Stimulated activated CD8-positive, alpha-beta memory T cell treated with anti-CD3 and anti-CD28 coated beads, Interleukin-7, amount 100 ng/mL, for 24 hours (primary cell): Measurements from ENCODE around the gene NGFR.

Source experiments
- DNase-seq: peaks from one replicate; pipeline ENCODE4 v3.0.0-alpha.2; 2020; ENCODE audit warnings: low read depth

Gene NGFR, protein sequence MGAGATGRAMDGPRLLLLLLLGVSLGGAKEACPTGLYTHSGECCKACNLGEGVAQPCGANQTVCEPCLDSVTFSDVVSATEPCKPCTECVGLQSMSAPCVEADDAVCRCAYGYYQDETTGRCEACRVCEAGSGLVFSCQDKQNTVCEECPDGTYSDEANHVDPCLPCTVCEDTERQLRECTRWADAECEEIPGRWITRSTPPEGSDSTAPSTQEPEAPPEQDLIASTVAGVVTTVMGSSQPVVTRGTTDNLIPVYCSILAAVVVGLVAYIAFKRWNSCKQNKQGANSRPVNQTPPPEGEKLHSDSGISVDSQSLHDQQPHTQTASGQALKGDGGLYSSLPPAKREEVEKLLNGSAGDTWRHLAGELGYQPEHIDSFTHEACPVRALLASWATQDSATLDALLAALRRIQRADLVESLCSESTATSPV

DNA sequence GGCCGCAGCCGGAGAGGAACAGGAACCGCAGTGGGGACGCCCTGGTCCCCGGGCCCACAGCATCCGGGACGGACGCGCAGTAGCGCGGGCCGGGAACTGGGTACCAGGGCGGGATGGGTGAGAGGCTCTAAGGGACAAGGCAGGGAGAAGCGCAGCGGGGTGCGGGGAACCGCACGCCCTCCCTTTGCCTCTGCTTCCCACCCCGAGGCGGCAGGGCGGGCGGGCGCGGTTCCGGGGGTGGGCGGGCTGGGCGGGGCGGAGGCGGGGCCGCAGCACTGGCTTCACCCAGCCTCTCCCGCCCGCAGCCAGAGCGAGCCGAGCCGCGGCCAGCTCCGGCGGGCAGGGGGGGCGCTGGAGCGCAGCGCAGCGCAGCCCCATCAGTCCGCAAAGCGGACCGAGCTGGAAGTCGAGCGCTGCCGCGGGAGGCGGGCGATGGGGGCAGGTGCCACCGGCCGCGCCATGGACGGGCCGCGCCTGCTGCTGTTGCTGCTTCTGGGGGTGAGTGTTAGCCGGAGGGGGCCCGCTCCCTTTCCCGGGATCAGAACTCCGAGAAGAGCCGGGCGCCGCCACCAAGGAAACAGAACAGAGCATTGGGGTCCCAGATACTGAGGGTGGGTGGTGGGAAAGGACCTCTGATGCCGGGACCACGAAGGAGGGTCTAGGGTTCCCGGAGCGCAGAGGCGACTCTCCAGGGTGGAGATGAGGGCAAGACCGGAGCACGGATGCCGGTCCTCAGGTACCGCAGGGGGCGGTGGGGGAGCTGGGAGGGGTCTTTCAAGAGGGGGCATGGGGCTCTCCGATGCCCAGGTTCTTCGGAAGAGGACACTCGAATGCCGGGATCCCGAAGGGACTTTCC is at the start of gene NGFR:
Gene NGFR, plus strand, starts transcription at position 308 of the 856 bp plus-strand sequence. Its CDS starts 125 bp downstream, at position 433.
- no peak for DNase-seq

DNA sequence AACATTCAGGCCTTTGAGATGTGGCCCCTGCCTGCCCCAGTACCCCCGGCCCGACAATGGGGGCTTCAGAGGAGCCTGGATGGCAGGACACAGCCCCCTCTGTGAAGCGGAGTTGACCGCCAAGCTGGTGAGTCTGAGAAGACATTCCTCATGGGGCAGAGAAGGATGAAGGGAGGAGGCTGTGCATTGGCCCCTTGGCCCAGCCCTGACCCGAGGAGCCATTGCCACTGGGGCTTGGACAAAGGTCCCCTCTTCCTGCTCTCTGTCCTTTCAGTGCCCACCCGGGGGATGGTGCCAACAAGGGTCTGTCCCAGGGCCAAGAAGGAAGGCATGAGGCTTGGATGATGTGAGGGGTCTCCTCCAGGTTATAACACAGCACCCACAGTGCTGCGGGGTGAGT is 49.5 kb upstream of the NGFR start:
- DNase-seq: no peak

DNA sequence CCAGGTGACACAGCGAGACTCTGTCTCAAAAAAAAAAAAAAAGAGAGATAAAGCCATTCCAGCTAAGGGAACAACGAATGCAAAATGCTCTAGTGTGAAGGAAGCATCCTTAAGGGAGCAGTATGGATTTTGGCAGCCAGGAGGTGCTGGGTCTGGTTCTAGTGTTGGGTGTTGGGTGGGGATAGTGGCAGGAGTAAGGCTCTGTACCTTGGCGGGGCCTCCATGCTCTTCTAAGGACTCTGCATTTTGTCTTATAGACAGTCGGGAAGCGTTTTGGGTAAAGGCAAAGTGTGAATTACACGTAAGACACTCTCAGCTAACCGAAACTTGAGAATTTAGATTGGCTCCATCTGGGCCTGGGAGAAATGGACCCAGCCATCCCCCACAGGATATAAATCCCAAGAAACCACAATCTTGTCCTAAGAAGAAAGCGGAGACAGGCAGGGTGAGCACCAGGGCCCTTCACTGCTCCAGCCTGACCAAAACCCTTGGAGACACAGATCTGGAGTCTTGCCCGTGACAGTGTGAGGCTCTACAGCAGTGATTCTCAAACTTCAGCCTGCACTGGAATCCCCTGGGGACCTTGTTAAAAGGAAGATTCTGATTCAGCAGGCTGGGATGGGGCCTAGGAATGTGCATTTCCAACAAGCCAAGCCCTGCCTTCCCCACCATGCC is 47.3 kb upstream of the NGFR start:
- DNase-seq: no peak

DNA sequence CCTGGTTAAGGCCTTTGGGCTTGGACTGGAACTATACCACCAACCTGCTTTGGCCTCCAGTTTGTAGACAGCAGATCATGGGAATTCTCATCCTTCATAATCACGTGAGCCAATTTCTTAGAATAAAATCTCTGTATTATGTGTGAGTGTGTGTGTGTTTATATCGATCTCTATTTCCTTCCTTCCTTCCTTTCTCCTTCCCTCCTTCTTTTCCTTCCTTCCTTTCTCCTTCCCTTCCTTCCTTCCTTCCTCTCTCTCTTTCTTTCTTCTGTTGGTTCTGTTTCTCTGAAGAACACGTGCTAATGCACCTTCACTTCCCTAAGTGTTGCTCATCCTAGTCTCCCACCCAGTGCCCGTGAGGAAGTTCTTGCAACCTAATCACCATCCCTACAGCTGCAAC is 44.9 kb upstream of the NGFR start:
- DNase-seq: no peak

DNA sequence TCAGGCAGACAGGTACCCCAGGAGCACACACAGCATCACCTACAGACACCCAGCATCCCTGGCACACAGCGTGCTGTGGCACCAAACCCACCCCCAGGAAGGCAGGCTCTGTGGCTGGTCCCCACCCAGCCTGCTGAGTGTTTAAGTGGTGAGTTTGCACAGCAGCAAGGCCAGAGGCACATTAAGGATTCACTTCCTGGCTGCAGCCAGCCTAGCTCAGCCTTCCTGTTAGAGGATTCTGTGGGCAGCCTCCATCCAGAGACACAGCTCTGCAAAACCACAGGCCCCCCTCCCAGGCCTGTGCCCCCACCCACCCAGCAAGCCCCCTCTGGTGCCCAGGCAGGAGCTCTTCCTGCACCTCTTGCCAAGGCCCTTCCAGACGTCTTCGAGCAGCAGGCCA is 44.4 kb upstream of the NGFR start:
- DNase-seq: no peak

DNA sequence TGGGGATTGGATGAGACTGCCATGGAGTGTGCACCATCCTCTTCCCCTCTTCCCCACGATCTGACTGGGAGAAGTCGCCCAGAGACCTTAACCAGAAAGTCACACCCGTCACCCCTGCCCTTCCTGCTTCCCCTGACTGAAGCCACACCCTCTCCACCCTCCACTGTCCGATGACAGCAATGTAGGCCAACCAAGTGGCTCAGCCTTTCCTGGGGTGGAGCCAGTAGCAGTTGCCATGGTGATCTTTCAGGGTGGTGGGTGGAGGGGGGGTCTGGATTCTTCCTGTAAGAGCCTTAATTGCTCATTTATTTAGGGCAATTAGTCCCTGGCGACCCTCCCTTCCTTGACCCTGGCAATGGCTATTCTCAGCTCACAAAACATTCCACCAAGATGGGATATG is 42.9 kb upstream of the NGFR start:
- no peak for DNase-seq

DNA sequence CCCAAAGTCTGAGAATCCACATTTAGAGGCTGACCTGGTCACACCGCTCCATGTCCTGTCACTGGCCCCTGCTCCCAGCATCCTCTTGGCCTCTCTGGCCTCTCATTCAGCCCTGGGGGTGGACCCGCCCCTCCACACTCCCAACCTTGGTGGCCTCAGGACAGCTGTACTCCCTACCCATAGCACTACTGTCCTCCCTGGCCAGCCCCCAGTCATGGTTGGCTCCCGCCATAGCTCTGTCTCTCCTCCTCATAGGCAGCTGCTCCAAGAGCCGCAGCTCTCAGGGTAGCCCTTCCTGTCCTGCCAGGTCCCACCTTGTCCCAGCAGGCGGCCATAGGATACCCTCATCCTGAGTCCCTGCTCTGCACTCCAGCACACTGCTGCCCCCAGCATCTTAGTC is 42.4 kb upstream of the NGFR start:
- no peak for DNase-seq

DNA sequence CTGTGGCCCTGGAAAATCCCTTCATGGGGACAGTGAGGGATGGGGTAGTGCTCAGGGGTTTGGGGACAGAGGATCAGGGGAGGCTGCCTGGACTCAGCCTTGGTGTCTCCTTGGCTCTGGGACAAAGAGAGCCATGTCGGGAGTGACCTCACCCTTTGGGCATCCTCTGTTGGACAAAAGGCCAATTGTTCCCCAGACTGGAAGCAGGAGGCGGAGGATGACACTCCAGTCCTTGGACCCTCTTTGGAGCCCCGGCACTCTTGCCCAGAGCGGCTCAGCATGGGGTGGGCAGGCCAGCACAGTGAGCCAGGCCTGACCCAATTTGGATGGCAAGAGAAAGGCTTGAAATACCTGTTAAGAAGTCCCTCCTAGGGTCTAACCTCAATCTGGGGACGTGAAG is 41.0 kb upstream of the NGFR start:
- DNase-seq: no peak

DNA sequence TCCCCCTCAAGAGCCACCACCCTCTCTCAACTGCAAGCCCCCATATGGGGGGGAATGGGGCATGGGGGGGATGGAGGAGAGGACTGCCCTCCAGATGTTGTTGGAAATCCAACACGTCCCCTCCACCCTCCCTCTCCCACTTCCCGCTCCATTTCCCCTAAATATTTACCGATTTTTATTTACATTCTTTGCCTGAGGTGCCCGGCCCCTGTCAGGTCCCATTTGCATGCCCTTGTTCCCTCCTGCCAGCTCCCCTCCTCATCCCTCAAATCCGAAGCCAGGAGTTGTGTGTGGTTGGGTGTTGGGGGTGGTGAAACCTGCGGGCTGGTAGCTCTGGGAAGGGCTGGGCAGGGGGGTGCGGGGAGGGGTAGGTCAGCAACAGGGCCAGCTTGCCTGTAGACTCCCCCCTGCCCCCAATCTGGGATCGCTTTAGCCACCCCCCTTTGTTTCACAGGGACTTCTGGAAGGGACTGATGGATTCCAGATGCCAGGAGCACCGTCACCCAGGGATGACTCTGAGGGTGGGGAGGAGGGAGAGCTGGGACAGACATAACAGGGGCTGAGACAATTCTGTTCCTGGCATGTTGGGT is 39.7 kb upstream of the NGFR start:
- no peak for DNase-seq

DNA sequence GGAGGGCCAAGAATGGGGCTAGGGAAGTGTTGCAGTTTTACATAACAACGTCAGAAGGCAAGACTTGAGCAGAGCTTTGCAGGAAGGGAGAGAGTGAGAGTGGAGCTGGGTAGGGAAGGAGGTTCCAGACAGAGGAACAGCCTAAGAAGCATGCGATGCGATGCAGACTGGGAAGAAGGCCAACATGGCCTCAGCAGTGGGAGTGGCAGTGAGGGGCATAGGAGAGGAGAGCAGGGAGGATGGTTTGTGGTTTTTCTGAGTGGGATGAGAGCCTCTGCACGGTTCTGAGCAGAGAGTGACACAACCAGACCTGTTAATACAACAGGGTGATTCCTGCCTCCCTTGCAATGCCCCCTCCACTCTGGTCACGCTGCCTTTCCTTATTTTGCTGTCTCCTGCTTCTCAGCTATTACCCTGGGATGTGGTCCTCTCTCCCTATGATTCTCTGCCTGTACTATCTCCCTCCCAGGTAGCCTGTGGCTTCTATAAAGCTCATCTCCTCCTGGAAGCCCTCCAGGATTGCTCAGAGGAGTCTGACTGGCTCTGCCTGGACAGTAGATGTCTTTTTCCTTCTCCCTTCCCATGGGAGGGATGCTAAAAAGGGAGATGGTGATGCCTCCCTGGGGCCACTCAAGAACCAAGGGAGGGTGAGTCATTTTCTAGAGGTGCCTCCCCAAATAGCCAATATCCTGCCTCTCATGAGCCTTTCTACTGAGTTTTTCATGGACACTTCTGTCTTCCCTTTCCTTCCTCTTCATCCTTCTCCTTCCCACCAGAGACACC is 38.7 kb upstream of the NGFR start:
- no peak for DNase-seq

DNA sequence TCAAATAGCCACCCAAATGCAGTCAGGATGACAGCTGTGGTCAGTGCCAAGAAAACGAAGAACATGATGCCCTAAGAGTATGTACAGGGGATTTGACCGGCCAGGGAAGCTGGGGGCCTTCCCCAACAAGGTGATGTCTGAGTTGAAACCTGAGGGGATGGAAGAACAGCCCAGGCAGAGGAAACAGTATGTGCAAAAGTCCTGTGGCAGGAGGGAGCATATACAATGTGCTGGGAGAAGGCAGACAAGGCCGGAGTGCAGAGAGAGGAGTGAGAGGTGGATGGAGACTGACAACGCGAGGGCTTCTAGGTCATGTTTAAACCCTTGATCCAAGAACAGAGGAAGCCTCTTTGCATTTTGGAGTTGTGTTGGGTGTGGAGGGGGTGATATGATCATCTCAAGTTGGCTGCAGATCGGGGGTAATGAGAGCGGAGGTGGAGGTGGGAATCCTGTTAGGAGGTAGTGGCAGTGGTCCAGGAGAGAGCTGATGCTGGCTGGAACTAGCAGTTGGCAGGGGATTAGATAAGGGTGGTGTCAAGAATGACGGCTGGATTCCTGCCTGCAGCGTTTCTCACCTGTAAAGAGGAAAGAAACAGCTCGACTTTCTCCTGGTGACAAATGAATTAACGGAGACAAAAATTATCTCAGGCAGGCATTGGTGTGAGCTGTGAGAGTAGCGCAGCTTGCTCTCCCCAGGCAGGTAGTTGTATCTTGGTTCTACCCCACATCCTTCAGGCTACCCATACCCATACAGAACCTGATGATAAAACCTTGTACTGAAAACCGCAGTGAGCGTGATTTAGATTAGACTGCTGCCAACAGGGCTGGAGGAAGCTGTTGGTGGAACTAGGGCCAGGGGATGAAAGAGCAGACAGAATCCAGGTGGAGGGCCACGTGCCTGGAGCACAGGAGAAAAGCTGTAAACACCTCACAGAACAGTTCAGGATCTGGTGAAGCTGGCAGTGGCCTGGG is 37.2 kb upstream of the NGFR start:
- DNase-seq: no peak

DNA sequence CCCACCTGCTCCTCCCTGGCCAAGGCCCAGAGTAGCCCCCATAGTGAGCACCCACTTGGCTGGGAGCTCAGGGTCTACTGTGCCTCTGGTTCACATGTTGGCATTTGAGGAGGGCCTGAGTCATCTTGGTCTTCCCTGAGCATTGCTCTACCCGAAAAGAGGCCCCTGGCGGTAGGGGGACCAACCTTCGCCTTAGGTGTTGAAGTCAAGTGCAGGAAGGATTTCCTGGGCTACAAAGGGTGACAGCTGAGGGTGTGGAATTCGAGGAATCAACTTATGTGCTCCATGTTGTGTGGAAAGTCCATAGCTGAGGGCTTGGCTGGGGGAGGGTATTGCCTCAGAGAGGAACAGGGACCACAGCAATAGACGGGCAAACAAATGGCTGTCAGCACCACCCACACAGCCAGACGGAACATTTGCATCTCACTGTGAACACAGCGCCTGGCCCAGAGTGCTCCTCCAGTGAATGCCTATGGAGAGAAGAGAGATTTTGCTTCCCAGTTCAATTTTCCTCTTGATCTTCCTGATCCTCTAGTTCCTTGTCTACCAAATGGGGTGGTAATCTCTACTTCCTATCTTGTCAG is 35.6 kb upstream of the NGFR start:
- DNase-seq: no peak

DNA sequence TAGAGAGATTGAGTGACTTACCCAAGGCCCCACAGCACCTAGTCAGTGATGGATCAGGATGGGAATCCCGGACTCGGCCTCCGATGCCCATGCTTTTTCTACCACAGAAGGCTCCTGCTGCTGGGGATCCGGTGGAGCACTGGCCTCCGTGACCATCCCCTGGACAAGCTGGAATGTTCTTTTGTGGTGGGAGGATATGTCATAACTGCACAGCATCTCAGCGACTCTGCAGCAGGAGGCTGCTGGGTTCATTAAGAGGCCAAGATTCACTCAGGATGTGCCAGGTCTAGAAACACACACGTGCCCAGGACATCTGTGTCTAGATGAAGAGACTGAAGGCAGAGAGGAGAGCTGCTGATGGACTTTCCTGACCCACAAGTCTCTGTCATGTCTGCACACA is 34.7 kb upstream of the NGFR start:
- no peak for DNase-seq

DNA sequence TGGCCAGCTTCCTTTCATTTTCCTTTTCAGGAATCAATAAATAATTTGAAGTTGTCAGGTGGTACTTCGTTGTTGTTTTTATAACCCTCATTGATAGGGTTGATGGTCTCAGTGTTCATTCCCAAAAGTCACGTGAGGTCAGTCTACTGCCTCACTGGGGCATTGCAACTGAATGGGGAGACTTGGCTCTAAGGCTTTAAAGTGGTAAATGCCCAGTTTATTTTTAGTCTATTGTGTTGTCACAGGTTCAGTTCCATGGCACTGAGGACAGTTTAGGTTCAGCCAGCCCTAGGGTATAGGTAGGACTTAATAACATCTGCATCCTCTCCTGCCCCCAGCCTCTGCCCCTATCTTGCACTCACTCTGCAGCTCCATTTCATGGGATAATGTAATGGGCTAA is 33.5 kb upstream of the NGFR start:
- DNase-seq: no peak

DNA sequence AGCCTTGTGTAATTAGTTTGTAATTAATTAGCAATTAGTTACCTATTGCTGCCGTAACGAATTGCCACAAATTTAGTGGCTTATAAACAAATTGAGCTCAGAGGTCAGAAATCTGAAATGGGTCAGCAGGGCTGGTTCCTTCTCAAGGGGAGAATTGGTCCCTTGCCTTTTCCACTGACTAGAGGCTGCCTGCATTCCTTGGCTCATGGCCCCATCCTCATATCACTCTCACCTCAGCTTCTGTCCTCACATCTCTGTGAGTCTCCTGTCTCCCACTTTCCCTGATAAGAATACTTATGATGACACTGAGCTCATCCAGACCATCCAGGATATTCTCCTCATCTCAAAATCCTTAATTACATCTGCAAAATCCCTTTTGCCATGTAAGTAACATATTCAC is 31.0 kb upstream of the NGFR start:
- DNase-seq: no peak

DNA sequence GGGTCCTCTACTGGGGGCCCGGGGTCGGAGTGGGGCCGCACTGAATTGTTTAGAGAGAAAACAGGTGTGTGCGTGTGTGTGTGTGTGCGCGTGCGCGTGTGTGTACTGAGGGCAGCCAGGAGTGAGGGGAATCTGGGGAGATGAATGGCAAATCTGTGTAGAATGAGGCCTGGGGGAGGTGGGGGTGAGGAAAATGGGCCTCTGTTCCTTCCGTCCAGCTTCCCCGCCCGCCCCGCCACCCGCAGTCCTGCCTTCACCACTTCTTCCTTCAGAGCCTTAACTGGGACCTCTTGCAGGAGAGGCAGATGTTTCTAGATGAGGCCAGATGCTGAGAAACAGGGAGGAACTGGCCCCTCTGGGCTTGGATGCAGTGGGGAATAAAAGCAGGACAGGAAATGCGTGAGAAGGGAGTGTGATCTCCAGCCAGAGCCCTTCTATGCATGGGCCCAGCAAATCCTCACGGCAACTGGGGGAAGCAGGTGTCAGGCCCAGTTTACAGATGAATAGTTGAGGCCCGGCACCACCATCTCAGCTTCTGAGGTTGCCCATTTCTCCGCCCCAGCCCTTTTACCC is 29.7 kb upstream of the NGFR start:
- DNase-seq: no peak

DNA sequence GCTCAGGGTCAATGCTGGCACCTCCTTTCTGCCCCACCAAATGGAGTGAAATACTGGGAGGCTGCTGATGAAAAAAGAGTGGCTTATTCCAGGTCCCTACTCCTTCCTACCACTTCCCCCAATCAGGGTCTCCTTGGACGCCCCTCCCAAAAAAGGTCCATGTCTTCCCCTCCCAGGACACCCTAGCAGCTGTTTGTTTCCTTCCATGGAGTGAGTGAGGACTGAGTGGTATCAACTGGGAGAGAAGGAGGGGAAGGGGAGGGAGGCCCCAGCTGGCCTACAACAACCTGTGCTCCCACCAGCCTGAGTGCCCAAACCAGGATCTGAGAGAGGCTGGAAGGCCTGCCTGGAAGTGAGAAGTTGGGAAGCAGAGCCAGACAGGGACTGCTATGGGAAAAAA is 28.7 kb upstream of the NGFR start:
- DNase-seq: no peak

DNA sequence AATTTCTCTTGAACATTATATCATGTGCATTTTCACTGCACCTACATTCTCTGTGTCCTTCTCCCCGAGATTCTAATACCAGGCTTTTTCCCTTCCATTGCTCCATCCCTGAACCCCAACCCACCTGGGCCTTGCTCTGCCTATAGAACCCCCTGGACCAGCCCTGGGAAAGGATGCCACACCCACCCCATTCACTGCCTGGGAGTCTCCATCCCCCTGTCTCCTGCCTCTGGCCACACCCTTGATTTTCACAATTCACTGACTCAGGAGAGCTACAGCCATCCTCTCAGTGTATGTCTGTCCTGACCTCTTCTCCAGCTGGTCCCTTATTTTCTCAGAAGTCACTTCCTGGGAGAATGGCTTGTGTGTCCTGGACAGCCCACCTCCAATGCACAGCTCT is 27.9 kb upstream of the NGFR start:
- DNase-seq: no peak

DNA sequence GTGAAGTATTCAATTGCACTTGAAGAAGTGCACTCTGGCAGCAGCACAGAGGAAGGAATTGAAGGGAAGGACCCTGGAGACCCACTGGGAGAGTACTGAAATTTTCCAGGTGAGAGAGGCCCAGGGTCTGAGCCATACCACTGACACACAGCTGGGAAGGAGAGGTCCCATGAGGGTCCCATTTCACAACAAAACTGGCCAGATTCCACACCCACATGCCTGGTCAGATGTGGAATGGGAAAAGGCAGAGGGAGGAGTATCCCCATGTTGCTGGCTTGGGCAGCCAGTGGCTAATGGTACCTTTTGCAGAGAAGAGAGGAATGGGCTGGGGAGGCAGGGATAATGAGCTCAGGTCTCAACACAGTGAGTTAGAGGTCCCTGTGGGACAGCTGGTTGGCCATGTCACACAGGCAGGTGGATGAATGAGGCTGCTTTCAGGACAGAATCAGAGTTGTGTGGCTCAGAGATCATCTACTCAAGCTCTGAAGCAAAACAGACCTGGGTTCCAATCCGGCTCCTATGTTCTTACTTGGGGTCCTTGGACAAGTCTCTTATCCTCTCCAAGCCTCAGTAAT is 26.2 kb upstream of the NGFR start:
- no peak for DNase-seq
